Liver (tissue), 9 donors: ENCODE results near the gene TBX1. TPM values are rescaled to one million over a fixed set of nuclear protein-coding genes. Genes with fewer than 3 reads are reported as not detected.

ENCODE experiments used
- DNase-seq: peaks from one replicate; pipeline ENCODE4 v3.0.0-alpha.2; 2017; ENCODE audit warnings: low spot score
- H3K27ac ChIP-seq, 2 donors: one replicate each; pipeline ENCODE4 v1.7.0; 2013; ENCODE audit warnings: inconsistent platforms in 2 of 2, low read length in 2 of 2, control low read depth in 1 of 2, low read depth in 1 of 2, mild to moderate bottlenecking in 1 of 2
- H3K27me3 ChIP-seq, 4 donors: one replicate each; pipeline versions ENCODE4 v1.6.1 to v1.7.0; 2013; ENCODE audit warnings: low read length in 3 of 4, inconsistent platforms in 1 of 4, mild to moderate bottlenecking in 1 of 4, moderate library complexity in 1 of 4; ENCODE audit not compliant: control insufficient read depth in 4 of 4, insufficient read depth in 4 of 4
- H3K36me3 ChIP-seq, 4 donors: one replicate each; pipeline versions ENCODE4 v1.6.1 to v1.7.0; 2013; ENCODE audit warnings: low read length in 3 of 4, mild to moderate bottlenecking in 3 of 4, low read depth in 1 of 4, moderate library complexity in 1 of 4; ENCODE audit not compliant: control insufficient read depth in 4 of 4, insufficient read depth in 3 of 4
- H3K4me1 ChIP-seq, 4 donors: one replicate each; pipeline versions ENCODE4 v1.6.1 to v1.7.0; 2013; ENCODE audit warnings: low read length in 3 of 4, mild to moderate bottlenecking in 3 of 4, moderate library complexity in 1 of 4; ENCODE audit not compliant: control insufficient read depth in 4 of 4, insufficient read depth in 4 of 4
- H3K4me3 ChIP-seq, 3 donors: one replicate each; pipeline versions ENCODE4 v1.6.1 to v1.7.0; 2013; ENCODE audit warnings: low read length in 3 of 3, control low read depth in 1 of 3, low read depth in 1 of 3, mild to moderate bottlenecking in 1 of 3
- H3K9ac ChIP-seq, 2 donors: one replicate each; pipeline ENCODE4 v1.7.0; 2013; ENCODE audit warnings: low read length in 2 of 2, mild to moderate bottlenecking in 2 of 2, moderate library complexity in 2 of 2, control low read depth in 1 of 2, low read depth in 1 of 2
- H3K9me3 ChIP-seq, 4 donors: one replicate each; pipeline versions ENCODE4 v1.6.1 to v1.7.0; 2013; ENCODE audit warnings: low read length in 3 of 4; ENCODE audit not compliant: control insufficient read depth in 4 of 4
- EGR1 ChIP-seq, 2 donors: IDR thresholded peaks; 2 replicates each; pipeline ENCODE4 v1.6.1; 2016 to 2018; ENCODE audit warnings: antibody characterized with exemption in 2 of 2, low read depth in 2 of 2
- FOXA1 ChIP-seq: IDR thresholded peaks from 2 replicates; pipeline ENCODE4 v1.6.1; 2016; ENCODE audit warnings: antibody characterized with exemption
- FOXA2 ChIP-seq: IDR thresholded peaks from 2 replicates; pipeline ENCODE4 v1.6.1; 2016; ENCODE audit warnings: antibody characterized with exemption
- GABPA ChIP-seq, 2 donors: IDR thresholded peaks in 1 of 2; conservative IDR thresholded peaks in 1 of 2; 2 replicates each; pipeline ENCODE4 v1.6.1; 2016; ENCODE audit warnings: antibody characterized with exemption in 2 of 2, mild to moderate bottlenecking in 1 of 2, moderate library complexity in 1 of 2
- HNF4G ChIP-seq: IDR thresholded peaks from 2 replicates; pipeline ENCODE4 v1.6.1; 2016; ENCODE audit warnings: antibody characterized with exemption
- JUND ChIP-seq, 2 donors: IDR thresholded peaks; 2 replicates each; pipeline ENCODE4 v1.6.1; 2016; ENCODE audit warnings: antibody characterized with exemption in 2 of 2
- NR2F2 ChIP-seq: IDR thresholded peaks from 2 replicates; pipeline ENCODE4 v1.6.1; 2016; ENCODE audit warnings: antibody characterized with exemption
- RAD21 ChIP-seq, 2 donors: IDR thresholded peaks; 2 replicates each; pipeline ENCODE4 v1.6.1; 2016; ENCODE audit warnings: antibody characterized with exemption in 2 of 2, mild to moderate bottlenecking in 2 of 2
- RXRA ChIP-seq, 2 donors: IDR thresholded peaks; 2 replicates each; pipeline ENCODE4 v1.6.1; 2017 to 2018; ENCODE audit warnings: antibody characterized with exemption in 2 of 2, mild to moderate bottlenecking in 1 of 2
- TAF1 ChIP-seq: conservative IDR thresholded peaks from 2 replicates; pipeline ENCODE4 v1.6.1; 2016; ENCODE audit warnings: antibody characterized with exemption, mild to moderate bottlenecking
- YY1 ChIP-seq: IDR thresholded peaks from 2 replicates; pipeline ENCODE4 v1.6.1; 2016; ENCODE audit warnings: antibody characterized with exemption, mild to moderate bottlenecking
- WGBS: extraction: QIAGEN DNeasy Blood & Tissue Kit; methylation state at CpG from one replicate; pipeline ENCODE4 v1.1.7; 2013; 5-methylcytosine and 5-hydroxymethylcytosine counted together
- polyA plus RNA-seq, 2 donors: library from polyadenylated mRNA; stranded (reverse) in 1 of 2; unstranded in 1 of 2; fragments of 200-250 nt in 1 of 2; fragments of >200 nt in 1 of 2; fragmentation: Nextera tagmentation in 1 of 2; extraction: Ambion mirVana in 1 of 2; gene quantifications; one replicate each; pipeline versions ENCODE4 v1.2.1 to v1.2.3, GENCODE V29; 2013 to 2015
- total RNA-seq, 2 donors: library from RNA; depleted of rRNA; stranded (reverse); fragments of >200 nt; gene quantifications; one replicate each; pipeline ENCODE4 v1.2.3, GENCODE V29; 2014
- TF ChIP-seq, protein P1 (sequence below): IDR thresholded peaks from 2 replicates; pipeline ENCODE4 v1.6.1; 2016; ENCODE audit warnings: antibody characterized with exemption, mild to moderate bottlenecking
- TF ChIP-seq, protein P2 (sequence below): fragments of 150-350 bp; IDR thresholded peaks from 2 replicates; pipeline ENCODE4 v1.5.1; 2017; ENCODE audit warnings: improper control_type of control experiment, low read depth, low read length; ENCODE audit not compliant: missing input control
- TF ChIP-seq, protein P3 (sequence below): IDR thresholded peaks from 2 replicates; pipeline ENCODE4 v1.6.1; 2016; ENCODE audit warnings: antibody characterized with exemption
- TF ChIP-seq, protein P4 (sequence below): IDR thresholded peaks from 2 replicates; pipeline ENCODE4 v1.6.1; 2016; ENCODE audit warnings: antibody characterized with exemption
- TF ChIP-seq, protein P5 (sequence below): IDR thresholded peaks from 2 replicates; pipeline ENCODE4 v1.6.1; 2016; ENCODE audit warnings: antibody characterized with exemption
- donor health status: healthy.
- donor health status: healthy.
- donor health status: healthy.
- donor health status: healthy.
- donor health status: healthy.

Gene TBX1
- total and polyA plus RNA-seq, 4 donors: 0.17 to 0.18 TPM; not detected in 2

- WGBS: 88% methylated on average over 10 of the region's 10 CpGs
- Histone ChIP-seq H3K4me3 (no peak overlapping the region), H3K27me3 (peaks cover 2 to 15% (median 5%) of the 10 kb centered on the region in 4 donors), H3K9ac (no peak overlapping the region), H3K9me3 (no peaks in the 10 kb centered on the region), H3K36me3 (no peaks in the 10 kb centered on the region), H3K27ac (no peak overlapping the region), H3K4me1 (peaks cover 6 to 18% (median 9%) of the 10 kb centered on the region in 4 donors)
- DNase-seq: no peak
- TF ChIP-seq EGR1 (IDR thresholded peaks at IDR 0.05; ENCODE audit: low read depth in 2 of 2) (no peak), GABPA (IDR thresholded peaks at IDR 0.05 in 1 of 2, conservative IDR thresholded peaks at IDR 0.05 in 1 of 2) (no peak), YY1 (no peak), TAF1 (no peak), NR2F2 (no peak), FOXA1 (no peak), FOXA2 (no peak)
- TF ChIP-seq, protein P1, sequence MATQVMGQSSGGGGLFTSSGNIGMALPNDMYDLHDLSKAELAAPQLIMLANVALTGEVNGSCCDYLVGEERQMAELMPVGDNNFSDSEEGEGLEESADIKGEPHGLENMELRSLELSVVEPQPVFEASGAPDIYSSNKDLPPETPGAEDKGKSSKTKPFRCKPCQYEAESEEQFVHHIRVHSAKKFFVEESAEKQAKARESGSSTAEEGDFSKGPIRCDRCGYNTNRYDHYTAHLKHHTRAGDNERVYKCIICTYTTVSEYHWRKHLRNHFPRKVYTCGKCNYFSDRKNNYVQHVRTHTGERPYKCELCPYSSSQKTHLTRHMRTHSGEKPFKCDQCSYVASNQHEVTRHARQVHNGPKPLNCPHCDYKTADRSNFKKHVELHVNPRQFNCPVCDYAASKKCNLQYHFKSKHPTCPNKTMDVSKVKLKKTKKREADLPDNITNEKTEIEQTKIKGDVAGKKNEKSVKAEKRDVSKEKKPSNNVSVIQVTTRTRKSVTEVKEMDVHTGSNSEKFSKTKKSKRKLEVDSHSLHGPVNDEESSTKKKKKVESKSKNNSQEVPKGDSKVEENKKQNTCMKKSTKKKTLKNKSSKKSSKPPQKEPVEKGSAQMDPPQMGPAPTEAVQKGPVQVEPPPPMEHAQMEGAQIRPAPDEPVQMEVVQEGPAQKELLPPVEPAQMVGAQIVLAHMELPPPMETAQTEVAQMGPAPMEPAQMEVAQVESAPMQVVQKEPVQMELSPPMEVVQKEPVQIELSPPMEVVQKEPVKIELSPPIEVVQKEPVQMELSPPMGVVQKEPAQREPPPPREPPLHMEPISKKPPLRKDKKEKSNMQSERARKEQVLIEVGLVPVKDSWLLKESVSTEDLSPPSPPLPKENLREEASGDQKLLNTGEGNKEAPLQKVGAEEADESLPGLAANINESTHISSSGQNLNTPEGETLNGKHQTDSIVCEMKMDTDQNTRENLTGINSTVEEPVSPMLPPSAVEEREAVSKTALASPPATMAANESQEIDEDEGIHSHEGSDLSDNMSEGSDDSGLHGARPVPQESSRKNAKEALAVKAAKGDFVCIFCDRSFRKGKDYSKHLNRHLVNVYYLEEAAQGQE: no peak
- TF ChIP-seq, protein P2, sequence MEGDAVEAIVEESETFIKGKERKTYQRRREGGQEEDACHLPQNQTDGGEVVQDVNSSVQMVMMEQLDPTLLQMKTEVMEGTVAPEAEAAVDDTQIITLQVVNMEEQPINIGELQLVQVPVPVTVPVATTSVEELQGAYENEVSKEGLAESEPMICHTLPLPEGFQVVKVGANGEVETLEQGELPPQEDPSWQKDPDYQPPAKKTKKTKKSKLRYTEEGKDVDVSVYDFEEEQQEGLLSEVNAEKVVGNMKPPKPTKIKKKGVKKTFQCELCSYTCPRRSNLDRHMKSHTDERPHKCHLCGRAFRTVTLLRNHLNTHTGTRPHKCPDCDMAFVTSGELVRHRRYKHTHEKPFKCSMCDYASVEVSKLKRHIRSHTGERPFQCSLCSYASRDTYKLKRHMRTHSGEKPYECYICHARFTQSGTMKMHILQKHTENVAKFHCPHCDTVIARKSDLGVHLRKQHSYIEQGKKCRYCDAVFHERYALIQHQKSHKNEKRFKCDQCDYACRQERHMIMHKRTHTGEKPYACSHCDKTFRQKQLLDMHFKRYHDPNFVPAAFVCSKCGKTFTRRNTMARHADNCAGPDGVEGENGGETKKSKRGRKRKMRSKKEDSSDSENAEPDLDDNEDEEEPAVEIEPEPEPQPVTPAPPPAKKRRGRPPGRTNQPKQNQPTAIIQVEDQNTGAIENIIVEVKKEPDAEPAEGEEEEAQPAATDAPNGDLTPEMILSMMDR: no peak
- TF ChIP-seq, protein P3, sequence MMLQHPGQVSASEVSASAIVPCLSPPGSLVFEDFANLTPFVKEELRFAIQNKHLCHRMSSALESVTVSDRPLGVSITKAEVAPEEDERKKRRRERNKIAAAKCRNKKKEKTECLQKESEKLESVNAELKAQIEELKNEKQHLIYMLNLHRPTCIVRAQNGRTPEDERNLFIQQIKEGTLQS: no peak
These were observed 7.3 kb upstream of the TBX1 start for GRCh38 chr22:19753090-19753842.

- H3K4me1 ChIP-seq: peaks cover 6 to 18% (median 9%) of the 10 kb centered on the region in 4 donors
- H3K9me3 ChIP-seq: no peaks in the 10 kb centered on the region
- H3K27me3 ChIP-seq: peaks cover 2 to 15% (median 7%) of the 10 kb centered on the region in 4 donors
- 73% methylated on average over 14 of the region's 14 CpGs for WGBS
- no peaks in the 10 kb centered on the region for H3K36me3 ChIP-seq
- no peak overlapping the region for H3K27ac ChIP-seq
- H3K9ac ChIP-seq: no peak overlapping the region
- DNase-seq: no peak
- no peak overlapping the region for H3K4me3 ChIP-seq
- TF ChIP-seq, protein P4, sequence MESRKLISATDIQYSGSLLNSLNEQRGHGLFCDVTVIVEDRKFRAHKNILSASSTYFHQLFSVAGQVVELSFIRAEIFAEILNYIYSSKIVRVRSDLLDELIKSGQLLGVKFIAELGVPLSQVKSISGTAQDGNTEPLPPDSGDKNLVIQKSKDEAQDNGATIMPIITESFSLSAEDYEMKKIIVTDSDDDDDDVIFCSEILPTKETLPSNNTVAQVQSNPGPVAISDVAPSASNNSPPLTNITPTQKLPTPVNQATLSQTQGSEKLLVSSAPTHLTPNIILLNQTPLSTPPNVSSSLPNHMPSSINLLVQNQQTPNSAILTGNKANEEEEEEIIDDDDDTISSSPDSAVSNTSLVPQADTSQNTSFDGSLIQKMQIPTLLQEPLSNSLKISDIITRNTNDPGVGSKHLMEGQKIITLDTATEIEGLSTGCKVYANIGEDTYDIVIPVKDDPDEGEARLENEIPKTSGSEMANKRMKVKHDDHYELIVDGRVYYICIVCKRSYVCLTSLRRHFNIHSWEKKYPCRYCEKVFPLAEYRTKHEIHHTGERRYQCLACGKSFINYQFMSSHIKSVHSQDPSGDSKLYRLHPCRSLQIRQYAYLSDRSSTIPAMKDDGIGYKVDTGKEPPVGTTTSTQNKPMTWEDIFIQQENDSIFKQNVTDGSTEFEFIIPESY: no peak
- TF ChIP-seq, protein P5, sequence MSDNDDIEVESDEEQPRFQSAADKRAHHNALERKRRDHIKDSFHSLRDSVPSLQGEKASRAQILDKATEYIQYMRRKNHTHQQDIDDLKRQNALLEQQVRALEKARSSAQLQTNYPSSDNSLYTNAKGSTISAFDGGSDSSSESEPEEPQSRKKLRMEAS: no peak
- TF ChIP-seq JUND (IDR thresholded peaks at IDR 0.05): no peak
- no peak for TF ChIP-seq TAF1
- TF ChIP-seq GABPA (IDR thresholded peaks at IDR 0.05 in 1 of 2, conservative IDR thresholded peaks at IDR 0.05 in 1 of 2): no peak
- TF ChIP-seq RXRA (IDR thresholded peaks at IDR 0.05): no peak
- TF ChIP-seq, protein P3: no peak
- TF ChIP-seq FOXA2: no peak
- TF ChIP-seq RAD21 (IDR thresholded peaks at IDR 0.05): no peak
- TF ChIP-seq, protein P1: no peak
- TF ChIP-seq HNF4G: no peak
These were observed 6.4 kb upstream of the TBX1 start for GRCh38 chr22:19753996-19754700.
